Endothelial cell of umbilical vein (primary cell): ENCODE measurements around the gene MRPS26. TPM values are rescaled to one million over a fixed set of nuclear protein-coding genes. Genes with fewer than 3 reads are reported as not detected.

Experiments used
- BruUV-seq: library from RNA; stranded (reverse); fragments of 400-500 nt; replicated peaks from 2 replicates; lab custom pipeline; 2021; lab: Mats Ljungman, UMichigan
- CTCF ChIA-PET: fragments of 300-600, 350-600 bp; sonication (Branson Sonifier 250); formaldehyde crosslinking; loops from one replicate; lab custom pipeline; 2021; ENCODE audit warnings: antibody characterized with exemption, inconsistent platforms; lab: Charles Lee
- POLR2A ChIA-PET: fragments of 300-600, 350-600 bp; sonication (Branson Sonifier 250); formaldehyde crosslinking; loops from one replicate; lab custom pipeline; 2021; ENCODE audit warnings: antibody characterized with exemption, inconsistent platforms; lab: Charles Lee
- DNase-seq: peaks from one replicate; pipeline ENCODE4 v3.0.0-alpha.2; 2011; ENCODE audit warnings: low read depth, low spot score
- FAIRE-seq: peaks from 2 replicates; lab custom pipeline; 2011; peaks lifted over from hg19 to GRCh38; lab: Jason Lieb, UNC
- H2AFZ ChIP-seq: 2 replicates; pipeline ENCODE4 v1.6.0; 2012; ENCODE audit warnings: low read depth, low read length, control low read depth, inconsistent platforms
- H3K27ac ChIP-seq: 2 replicates; pipeline ENCODE4 v1.5.1; 2011; ENCODE audit warnings: low read depth, mild to moderate bottlenecking, control low read depth, low read length, moderate library complexity; ENCODE audit not compliant: insufficient read depth
- H3K27me3 ChIP-seq, 2 experiments: 2 replicates each; pipeline versions ENCODE4 v1.6.0 to v1.6.1; 2011; ENCODE audit warnings: low read length in 2 of 2, mixed read lengths in 1 of 2; ENCODE audit not compliant: control insufficient read depth in 2 of 2, insufficient read depth in 2 of 2
- H3K36me3 ChIP-seq, 2 experiments: 2 replicates in 1 of 2; 3 replicates in 1 of 2; pipeline ENCODE4 v1.5.1; 2011; ENCODE audit warnings: low read length in 2 of 2, mild to moderate bottlenecking in 1 of 2, moderate library complexity in 1 of 2; ENCODE audit not compliant: control insufficient read depth in 2 of 2, insufficient read depth in 2 of 2; ENCODE audit errors: extremely low read depth in 1 of 2
- H3K4me1 ChIP-seq: 3 replicates; pipeline ENCODE4 v1.5.1; 2011; ENCODE audit warnings: mild to moderate bottlenecking, low read length; ENCODE audit not compliant: control insufficient read depth, insufficient read depth; ENCODE audit errors: extremely low read depth
- H3K4me2 ChIP-seq: 2 replicates; pipeline ENCODE4 v1.6.1; 2011; ENCODE audit warnings: low read length, control low read depth, mixed read lengths; ENCODE audit not compliant: insufficient read depth
- H3K4me3 ChIP-seq, 3 experiments: fragments of 200-600 bp in 1 of 3; sonication (generic), shearing (Covaris generic) in 1 of 3; replicated peaks in 1 of 3; 2 replicates each; pipeline ENCODE4 v1.5.1; 2011 to 2016; ENCODE audit warnings: control low read depth in 3 of 3, low read length in 3 of 3, mild to moderate bottlenecking in 2 of 3, inconsistent platforms in 1 of 3, low read depth in 1 of 3, moderate library complexity in 1 of 3; ENCODE audit not compliant: insufficient read depth in 1 of 3
- H3K79me2 ChIP-seq: 2 replicates; pipeline ENCODE4 v1.6.0; 2012; ENCODE audit warnings: low read length, inconsistent platforms; ENCODE audit not compliant: control insufficient read depth, insufficient read depth
- H3K9ac ChIP-seq: replicated peaks from 2 replicates; pipeline ENCODE3; 2011; ENCODE audit warnings: low read length, control low read depth; ENCODE audit not compliant: insufficient read depth; ENCODE audit errors: extremely low read depth
- H3K9me1 ChIP-seq: replicated peaks from 3 replicates; pipeline ENCODE4 v1.6.0; 2011; ENCODE audit warnings: mild to moderate bottlenecking, low read length; ENCODE audit not compliant: control insufficient read depth, insufficient read depth; ENCODE audit errors: extremely low read depth
- H3K9me3 ChIP-seq: replicated peaks from 2 replicates; pipeline ENCODE4 v1.5.1; 2012; ENCODE audit warnings: low read length, inconsistent platforms; ENCODE audit not compliant: control insufficient read depth, insufficient read depth
- H4K20me1 ChIP-seq: replicated peaks from 2 replicates; pipeline ENCODE3; 2011; ENCODE audit warnings: mild to moderate bottlenecking, low read length; ENCODE audit not compliant: control insufficient read depth, insufficient read depth; ENCODE audit errors: extremely low read depth
- EZH2 ChIP-seq: IDR thresholded peaks from 2 replicates; pipeline ENCODE4 v1.6.1; 2012; ENCODE audit warnings: borderline replicate concordance, low read depth, mild to moderate bottlenecking, moderate library complexity, low read length, inconsistent platforms; ENCODE audit not compliant: severe bottlenecking
- FOS ChIP-seq: IDR thresholded peaks from 2 replicates; pipeline ENCODE4 v1.6.1; 2011; ENCODE audit warnings: mild to moderate bottlenecking, low read length, moderate library complexity, borderline replicate concordance; ENCODE audit not compliant: insufficient read depth
- dilution Hi-C: fragments of 300-500 bp; cut with MboI; formaldehyde crosslinking; loops from one replicate; pipeline ENCODE4 v1.15.0; 2019; ENCODE audit warnings: low sequenced_read_pairs; ENCODE audit not compliant: extremely low pct_ligation_motif_present
- intact Hi-C: fragments of 100-400 bp; cut with micrococcal nuclease; formaldehyde crosslinking; loops from one replicate; pipeline ENCODE4 v1.10.0; 2022
- polyA plus RNA-seq, 4 experiments: library from polyadenylated mRNA; depleted of rRNA in 3 of 4; stranded (reverse) in 3 of 4; unstranded in 1 of 4; fragments of >200 nt; gene quantifications; 2 replicates each; pipeline versions ENCODE4 v1.2.1 to v1.2.3, GENCODE V29; 2011 to 2012; ENCODE audit warnings: missing spikeins in 1 of 4
- total RNA-seq: library from RNA; stranded (reverse); gene quantifications from 2 replicates; pipeline ENCODE4 v1.2.3, GENCODE V29; 2021

MRPS26 gene
- total and polyA plus RNA-seq, 2 donors (not counting 3 experiments of a cell fraction or from before 2014, with no cell fraction given), result 41.0 to 43.9 TPM

DNA sequence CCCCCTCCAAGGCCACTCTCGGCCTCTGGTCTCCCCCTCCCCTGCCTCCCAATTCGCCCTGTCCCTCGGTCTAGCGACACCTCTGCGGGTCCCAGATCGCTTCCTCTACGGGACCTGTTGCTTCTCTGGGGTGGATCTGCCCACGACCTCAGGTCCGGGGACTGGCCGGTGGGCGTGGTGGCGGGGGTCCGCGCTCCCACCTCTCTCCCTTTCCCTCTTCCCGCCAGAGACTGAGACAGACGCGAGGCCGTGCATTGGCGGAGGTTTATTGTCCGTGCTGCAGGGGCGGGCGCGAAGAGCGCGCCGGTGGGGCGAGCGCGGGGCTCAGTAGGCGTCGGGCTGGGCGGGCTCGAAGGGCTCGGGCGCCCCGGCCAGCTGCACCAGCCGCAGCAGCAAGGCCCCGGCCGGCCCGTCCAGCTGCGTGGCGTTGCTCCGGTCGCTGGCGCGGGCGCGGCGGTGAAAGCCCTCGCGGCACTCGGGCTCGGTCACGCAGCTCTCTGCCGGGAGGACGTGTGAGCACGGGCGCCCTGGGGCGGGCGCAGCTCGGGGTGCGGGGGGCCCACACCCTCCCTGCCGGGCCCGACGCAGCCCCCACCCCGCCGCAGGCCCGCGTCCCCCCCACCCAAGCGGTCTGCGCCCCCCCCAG, 36.6 kb downstream of the MRPS26 start:
- peak; percentile 95 for TF ChIP-seq EZH2
- TF ChIP-seq FOS, result no peak
- Histone ChIP-seq H3K27ac (no peak overlapping the region), H3K9me1 (no peaks in the 10 kb centered on the region), H3K4me3 (no peak overlapping the region), H4K20me1 (no peaks in the 10 kb centered on the region), H3K36me3 (no peaks in the 10 kb centered on the region), H3K9me3 (no peaks in the 10 kb centered on the region), H3K4me2 (no peak overlapping the region), H2AFZ (peak overlapping the region; percentile 28), H3K79me2 (no peaks in the 10 kb centered on the region), H3K9ac (no peak overlapping the region), H3K4me1 (peaks cover 2% of the 10 kb centered on the region), H3K27me3 (peaks cover 32 to 47% of the 10 kb centered on the region in 2 experiments)
- intact Hi-C loops (no loop called here), dilution Hi-C loops (no loop called here)
- ChIA-PET POLR2A (no interaction called here), CTCF (no interaction called here)
- no TSS peak for BruUV-seq
- FAIRE-seq, result no peak
- DNase-seq, result no peak

DNA sequence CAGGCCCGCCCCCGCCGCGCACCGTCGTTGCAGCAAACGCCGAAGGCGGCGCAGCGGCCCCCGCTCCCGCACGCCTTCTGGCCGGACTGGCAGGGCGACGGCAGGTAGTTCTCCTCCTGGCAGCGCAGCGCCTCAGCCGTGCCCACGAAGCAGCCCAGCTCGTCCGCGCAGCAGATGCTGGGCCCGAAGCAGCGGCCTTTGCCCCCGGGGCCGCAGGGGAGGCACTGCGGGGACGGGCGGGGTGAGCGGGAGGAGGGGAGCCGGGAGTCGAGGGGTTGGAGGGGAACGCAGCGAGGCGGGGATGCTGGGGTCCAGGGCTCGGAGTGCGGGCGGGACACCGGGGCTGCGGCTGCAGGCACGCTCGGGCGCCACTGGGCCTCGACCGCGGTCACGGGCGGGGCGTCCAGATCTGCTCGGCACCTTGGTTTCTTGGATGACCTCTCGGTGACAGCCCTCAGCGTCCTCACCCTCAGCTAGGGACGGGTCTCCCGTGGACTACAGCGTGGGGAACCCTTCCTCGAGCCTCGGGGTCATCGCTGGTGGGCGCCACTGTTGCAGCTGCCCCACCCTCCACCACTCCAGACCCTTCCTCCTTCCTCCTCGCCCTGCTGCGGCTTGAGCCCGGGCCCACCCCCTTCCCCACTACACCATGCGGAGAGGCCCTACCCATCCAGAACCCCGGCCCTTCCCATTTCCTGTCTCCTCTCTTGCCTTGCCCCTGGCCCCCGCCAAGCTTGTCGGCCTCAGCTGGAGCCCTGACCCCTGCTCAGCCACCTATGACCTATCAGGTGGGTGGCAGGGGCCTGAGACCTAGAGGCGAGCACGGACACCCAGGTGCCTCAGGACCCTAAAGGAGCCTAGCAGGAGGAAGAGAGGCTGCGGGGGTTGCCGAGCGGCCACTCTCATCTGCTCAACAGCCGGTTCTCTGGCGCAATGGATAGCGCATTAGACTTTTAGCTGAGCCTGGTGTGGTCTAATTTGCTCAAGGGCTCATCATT, 37.4 kb downstream of the MRPS26 start:
- ChIA-PET POLR2A (no interaction called here), CTCF (no interaction called here)
- H3K4me2 ChIP-seq, result no peak overlapping the region
- peaks cover 30 to 43% of the 10 kb centered on the region in 2 experiments for H3K27me3 ChIP-seq
- no peaks in the 10 kb centered on the region for H3K79me2 ChIP-seq
- peaks cover 2% of the 10 kb centered on the region for H3K4me1 ChIP-seq
- H3K9me3 ChIP-seq, result no peaks in the 10 kb centered on the region
- TF ChIP-seq EZH2 (peak; percentile 92), FOS (no peak)
- no peak overlapping the region for H2AFZ ChIP-seq
- no TSS peak for BruUV-seq
- no peak overlapping the region for H3K27ac ChIP-seq
- FAIRE-seq (no peak), DNase-seq (no peak)
- no peaks in the 10 kb centered on the region for H3K36me3 ChIP-seq
- intact Hi-C loops (no loop called here), dilution Hi-C loops (no loop called here)
- no peak overlapping the region for H3K9ac ChIP-seq
- no peak overlapping the region for H3K4me3 ChIP-seq
- no peaks in the 10 kb centered on the region for H3K9me1 ChIP-seq
- no peaks in the 10 kb centered on the region for H4K20me1 ChIP-seq
